ENCODE measurements around the gene KHDC1. TPM values are rescaled to one million over a fixed set of nuclear protein-coding genes. Genes with fewer than 3 reads are reported as not detected.
"Not testable (repeated sequence)": the region's sequence is repeated elsewhere in the genome, so short reads cannot be mapped to it uniquely, and the experiment has no call there.

KHDC1 gene, protein sequence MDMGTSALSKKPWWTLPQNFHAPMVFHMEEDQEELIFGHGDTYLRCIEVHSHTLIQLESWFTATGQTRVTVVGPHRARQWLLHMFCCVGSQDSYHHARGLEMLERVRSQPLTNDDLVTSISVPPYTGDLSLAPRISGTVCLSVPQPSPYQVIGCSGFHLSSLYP
- 1 to 10 TPM; 5.1 to 5.9 TPM for total RNA-seq

DNA sequence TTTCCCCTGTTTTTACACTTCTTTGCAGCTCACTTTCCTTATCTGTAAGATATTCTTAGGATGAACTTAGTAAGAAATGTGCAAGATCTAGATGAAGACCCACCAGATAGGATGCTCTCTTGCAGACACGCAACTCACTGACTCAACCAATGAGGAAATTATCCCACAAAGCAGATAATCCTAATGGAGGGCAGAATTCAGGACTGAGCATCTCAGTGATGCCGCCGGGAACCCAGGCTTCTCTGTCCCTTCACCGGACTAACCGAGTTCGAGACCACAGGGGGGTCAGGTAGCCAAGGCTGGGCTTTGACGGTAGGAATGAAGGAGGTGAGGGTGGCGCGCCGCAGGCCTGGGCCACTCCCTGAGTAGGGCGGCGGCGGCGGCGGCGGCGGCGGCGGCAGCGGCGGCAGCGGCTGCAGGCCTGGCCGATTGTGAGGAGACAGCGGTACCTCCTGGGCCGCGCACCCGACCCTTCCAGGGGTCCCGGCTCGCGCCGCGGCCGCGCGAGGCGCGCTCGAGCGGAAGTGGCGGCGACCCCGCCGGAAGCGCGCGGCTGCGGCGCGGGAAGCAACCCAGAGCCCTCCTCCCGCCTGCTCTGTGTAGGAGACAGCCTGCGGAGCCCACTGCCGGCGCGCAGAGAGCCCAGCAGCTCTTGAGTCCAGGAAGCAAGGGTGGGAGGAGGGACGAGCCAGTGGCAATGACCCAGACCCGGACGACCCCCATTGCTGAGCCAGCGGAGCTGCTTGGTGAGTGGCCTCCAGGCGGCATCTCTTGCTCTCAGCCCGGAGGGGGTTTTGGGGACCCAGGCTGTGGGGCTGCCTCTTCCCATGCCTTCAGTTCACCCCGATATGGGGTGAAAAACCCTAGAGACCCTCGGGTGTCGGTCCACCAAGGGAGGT lies at the start of gene KHDC1:
TSS of gene KHDC1 (minus strand) at position 526 of the 899 bp plus-strand sequence. CDS start 20,679 bp downstream, outside the sequence.
- ChIA-PET CTCF (no interaction called here), POLR2A (interaction anchor here (0.6 kb wide), 1 partner anchor 27 kb away, joined by 4 read pairs; no protein-coding TSS in a partner anchor)

DNA sequence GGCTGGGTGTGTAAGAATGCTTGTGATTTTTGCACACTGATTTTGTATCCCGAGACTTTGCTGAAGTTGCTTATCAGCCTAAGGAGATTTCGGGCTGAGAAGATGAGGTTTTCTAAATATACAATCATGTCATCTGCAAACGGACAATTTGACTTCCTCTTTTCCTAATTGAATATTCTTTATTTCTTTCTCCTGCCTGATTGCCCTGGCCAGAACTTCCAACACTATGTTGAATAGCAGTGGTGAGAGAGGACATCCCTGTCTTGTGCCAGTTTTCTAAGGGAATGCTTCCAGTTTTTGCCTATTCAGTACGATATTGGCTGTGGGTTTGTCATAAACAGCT lies 47.5 kb upstream of the KHDC1 start:
- POLR2A ChIA-PET, CTCF ChIA-PET: not testable (repeated sequence)

DNA sequence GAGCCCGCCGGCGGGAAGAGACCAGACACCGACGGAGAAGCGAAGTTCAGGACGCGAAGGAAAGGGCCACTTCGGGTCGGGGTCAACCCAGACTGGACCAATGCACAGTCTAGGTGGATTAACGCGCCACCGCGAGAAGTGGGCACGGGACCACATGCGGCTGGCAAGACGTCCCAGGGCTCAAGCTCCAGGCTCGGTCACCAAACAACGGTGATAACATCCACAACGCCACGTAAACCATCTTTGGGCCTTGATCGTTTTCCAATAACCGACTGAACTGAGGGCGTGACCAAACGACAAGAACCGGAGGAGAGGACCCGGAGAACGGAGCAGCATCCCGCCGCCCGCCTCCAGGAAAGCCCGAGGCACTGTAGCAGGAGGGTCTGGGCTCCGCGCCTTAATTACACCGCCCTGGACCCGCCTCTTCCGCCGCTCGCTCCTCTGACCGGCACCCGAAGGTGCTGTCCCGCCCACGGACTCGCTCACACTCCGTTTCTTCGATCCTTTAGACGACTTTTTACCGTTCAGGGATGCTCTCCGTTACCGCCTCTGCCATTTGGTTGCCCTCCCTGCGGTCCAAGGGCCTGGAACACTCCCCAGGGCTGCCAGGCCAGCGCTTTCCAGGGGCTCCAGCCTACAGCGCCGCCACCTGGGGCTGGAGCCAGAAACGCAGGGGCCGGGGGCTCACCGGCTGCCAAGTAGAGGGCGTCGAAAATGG lies 46.9 kb upstream of the KHDC1 start:
- CTCF ChIA-PET: interaction anchor here (0.7 to 1.9 kb wide), 4 partner anchors 20 to 35 kb away, joined by 3 to 5 read pairs (median 3); no protein-coding TSS in a partner anchor
- POLR2A ChIA-PET: interaction anchor here (0.6 kb wide), 1 partner anchor 145 kb away, joined by 3 read pairs; no protein-coding TSS in a partner anchor

DNA sequence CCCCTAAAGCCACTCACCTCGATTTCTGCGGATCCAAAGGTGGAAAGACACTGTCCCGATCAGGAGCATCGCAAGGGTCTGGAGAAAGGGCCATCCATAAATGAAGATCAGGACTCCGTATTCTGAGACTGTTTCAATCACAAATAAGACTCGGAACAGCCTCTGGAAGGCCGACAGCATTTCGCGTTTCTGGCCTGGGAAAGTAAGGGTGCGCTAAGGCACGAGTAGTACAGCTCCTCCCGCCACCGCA lies 46.5 kb upstream of the KHDC1 start:
- CTCF ChIA-PET: interaction anchor here (0.7 to 1.9 kb wide), 4 partner anchors 21 to 34 kb away, joined by 3 to 5 read pairs (median 3); no protein-coding TSS in a partner anchor
- POLR2A ChIA-PET: interaction anchor here (0.6 kb wide), 1 partner anchor 145 kb away, joined by 3 read pairs; no protein-coding TSS in a partner anchor

DNA sequence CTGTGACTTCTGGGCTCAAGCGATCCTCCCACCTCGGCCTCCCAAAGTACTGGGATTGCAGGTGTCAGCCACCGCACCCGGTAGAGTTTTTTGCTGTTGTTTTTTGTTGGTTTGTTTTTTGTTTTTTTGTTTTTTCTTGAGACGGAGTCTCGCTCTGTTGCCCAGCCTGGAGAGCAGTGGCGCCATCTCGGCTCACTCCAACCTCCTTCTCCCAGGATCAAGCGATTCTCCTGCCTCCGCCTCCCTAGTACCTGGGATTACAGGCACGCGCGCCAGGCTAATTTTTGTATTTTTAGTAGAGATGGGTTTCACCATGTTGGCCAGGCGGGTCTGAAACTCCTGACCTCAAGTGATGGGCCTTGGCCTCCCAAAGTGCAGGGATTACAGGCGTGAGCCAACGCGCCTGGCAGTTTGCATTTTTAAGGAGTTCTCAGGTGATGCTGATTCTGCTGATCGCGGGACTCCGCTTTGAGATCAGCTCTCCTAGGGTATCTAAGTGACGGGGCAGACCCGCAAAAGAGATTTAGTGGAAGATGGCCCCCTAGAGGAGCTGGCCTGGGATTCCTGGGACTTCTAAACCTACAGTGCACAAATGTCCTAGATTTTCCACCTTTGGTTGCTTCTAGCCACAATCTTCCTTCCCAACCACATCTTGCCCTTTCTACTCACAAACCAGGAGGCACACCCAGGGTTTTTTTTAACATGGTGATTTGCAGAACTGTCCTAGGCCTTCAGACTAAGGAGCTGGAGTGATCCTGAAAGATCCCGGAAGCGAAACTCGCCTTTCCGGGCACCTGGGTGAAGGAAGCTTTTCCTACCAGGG lies 45.9 kb upstream of the KHDC1 start:
- ChIA-PET CTCF (interaction anchor here (0.7 to 1.9 kb wide), 4 partner anchors 22 to 34 kb away, joined by 3 to 5 read pairs (median 3); no protein-coding TSS in a partner anchor), POLR2A (interaction anchor here (0.6 kb wide), 1 partner anchor 146 kb away, joined by 3 read pairs; no protein-coding TSS in a partner anchor)

DNA sequence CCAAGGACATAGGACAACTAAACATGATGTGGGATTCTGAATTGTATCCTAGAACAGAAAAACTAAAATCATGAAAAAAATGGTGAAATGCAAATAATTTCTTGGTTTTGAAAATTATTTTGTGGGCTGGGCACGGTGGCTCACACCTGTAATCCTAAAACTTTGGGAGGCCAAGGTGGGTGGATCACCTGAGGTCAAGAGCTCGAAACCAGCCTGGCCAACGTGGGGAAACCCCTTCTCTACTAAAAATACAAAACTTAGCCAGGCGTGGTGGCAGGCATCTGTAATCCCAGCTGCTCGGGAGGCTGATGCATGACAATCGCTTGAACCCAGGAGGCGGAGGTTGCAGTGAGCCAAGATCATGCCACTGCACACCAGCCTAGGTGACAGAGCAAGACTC lies 40.8 kb upstream of the KHDC1 start:
- CTCF ChIA-PET, POLR2A ChIA-PET: not testable (repeated sequence)

DNA sequence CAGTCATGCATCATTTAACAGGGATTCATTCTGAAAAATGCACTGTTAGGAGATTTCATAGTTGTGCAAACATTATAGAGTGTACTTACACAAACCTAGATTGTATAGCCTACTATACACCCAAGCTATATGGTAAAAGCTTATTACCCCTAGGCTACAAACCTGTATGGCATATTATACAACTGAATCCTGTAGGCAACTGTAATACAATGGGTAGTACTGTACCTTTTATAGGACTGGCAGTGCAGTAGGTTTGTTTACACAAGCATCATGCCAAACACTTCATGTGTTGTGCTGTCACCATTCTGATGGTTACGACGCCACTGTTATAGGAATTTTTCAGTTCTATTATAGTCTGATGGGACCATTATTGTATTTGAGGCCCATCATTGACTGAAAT lies 39.3 kb upstream of the KHDC1 start:
- ChIA-PET CTCF (no interaction called here), POLR2A (no interaction called here)

DNA sequence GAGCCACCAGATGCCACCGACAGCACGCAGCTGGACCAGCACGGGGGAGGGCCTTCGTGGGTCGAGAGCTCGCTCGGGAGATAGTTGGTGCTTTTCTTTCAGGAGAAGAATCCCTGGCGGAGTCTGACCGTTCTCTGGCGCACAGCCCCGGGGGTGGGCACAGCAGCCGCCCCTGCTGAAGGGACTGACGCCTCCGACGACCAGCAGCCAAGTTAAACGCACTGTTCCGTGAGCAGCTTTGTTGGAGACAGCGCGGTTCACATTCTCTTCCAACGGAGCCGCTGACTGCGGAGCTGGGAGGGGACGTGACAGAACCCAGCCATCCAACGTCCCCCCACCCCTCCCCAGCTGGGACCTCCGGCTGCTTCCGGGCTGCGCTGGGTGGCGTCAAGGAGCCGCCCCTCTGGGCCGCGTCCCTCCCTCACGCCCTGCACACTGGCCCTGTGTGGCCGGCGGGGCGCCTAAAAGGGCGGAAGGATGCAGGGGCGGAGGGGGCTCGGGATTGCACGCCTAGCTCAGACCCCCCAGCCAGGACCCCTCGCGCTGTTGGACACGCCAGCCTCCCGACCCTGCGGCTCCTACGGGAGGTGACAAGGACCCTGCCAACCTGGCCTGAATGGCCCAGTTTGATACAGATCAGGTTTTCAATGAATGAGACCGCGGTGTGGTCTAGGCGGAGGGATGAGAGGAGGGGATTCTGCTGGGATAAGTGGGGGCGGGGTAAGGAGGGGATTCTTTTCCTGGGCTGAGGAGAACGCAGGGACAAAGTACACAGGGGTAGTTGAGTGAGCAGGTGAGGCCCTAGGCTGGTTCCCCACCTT lies 36.4 kb upstream of the KHDC1 start:
- ChIA-PET CTCF (no interaction called here), POLR2A (no interaction called here)

DNA sequence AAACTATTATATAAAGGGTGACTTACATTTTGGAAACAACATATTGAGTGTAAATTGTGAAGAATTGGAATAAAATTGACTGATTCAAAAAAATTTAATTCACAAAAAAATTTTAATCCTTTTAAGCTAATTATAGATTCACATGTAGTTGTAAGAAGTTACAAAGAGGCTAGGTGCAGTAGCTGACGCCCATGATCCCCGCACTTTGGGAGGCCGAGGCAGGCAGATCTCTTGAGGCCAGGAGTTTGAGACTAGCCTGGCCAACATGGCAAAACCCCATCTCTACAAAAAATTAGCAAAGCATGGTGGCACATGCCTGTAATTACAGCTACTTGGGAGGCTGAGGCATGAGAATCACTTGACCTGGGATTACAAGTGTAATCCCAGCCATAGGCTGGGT lies 30.3 kb upstream of the KHDC1 start:
- ChIA-PET POLR2A (no interaction called here), CTCF (no interaction called here)

DNA sequence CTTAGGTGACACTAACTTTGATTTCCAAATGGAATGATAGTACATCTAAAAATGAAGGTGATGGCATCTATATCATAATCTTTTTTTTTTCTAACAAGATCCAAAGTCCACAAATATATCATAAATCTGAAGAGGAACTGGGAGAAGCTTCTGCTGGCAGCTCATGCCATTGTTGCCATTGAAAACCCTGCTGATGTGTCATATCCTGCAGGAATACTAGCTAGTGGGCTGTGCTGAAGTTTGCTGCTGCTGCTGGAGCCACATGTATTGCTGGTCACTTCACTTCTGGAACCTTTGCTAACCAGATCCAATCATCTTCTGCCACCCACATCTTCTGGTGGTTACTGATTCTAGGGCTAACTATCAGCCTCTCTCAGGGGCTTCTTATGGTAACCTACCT lies 27.4 kb upstream of the KHDC1 start:
- CTCF ChIA-PET: no interaction called here
- POLR2A ChIA-PET: interaction anchor here (0.7 kb wide), 1 partner anchor 37 kb away, joined by 4 read pairs; no protein-coding TSS in a partner anchor

DNA sequence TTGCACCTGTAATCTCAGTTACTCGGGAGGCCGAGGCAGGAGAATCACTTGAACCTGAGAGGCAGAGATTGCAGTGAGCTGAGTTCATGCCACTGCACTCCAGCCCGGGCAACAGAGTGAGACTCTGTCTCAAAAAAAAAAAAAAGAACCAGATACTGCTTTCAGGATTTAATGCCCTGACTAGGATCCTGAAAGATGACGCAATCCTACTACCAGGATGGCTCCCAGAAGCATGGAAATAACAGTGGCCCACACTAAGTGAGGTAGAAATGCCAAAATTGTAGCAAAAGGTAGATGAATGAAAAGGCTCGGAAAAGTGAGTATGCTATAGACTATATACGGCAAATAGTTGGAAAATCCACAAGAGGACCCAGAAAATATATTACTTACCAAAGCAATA lies 23.8 kb upstream of the KHDC1 start:
- POLR2A ChIA-PET: no interaction called here

DNA sequence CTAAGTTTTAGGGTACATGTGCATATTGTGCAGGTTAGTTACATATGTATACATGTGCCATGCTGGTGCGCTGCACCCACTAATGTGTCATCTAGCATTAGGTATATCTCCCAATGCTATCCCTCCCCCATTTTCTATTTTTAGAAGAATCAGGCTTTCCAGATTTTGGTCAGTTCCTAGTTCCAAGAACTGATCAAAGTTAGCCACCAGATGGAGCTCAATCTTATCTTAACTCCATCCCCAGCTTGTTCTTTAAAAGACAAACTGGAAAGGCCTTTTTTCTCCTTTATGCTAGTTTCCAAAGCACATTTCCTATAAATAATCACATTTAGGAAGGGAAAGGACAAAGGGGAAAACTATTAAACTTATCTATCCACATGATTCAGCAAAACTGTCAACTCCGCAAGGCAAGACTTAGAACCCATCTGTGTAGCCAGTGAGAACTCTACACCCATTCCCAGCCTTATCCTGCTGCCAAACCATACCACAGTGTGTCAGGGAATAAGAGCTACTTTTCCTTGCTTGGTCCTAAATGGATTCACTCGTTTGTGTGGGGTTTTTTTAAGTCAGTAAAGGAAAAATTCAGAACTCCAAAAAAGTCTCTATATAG lies 22.8 kb upstream of the KHDC1 start:
- CTCF ChIA-PET: interaction anchor here (0.6 to 1.4 kb wide), 6 partner anchors 9 to 161 kb away, joined by 3 to 5 read pairs (median 3); no protein-coding TSS in a partner anchor
- POLR2A ChIA-PET: interaction anchor here (0.7 kb wide), 1 partner anchor 10 kb away, joined by 3 read pairs; no protein-coding TSS in a partner anchor

More for the DNA sequence above, 23.8 kb upstream of the KHDC1 start:
- CTCF ChIA-PET: interaction anchor here (1.5 kb wide), 1 partner anchor 30 kb away, joined by 4 read pairs; no protein-coding TSS in a partner anchor

DNA sequence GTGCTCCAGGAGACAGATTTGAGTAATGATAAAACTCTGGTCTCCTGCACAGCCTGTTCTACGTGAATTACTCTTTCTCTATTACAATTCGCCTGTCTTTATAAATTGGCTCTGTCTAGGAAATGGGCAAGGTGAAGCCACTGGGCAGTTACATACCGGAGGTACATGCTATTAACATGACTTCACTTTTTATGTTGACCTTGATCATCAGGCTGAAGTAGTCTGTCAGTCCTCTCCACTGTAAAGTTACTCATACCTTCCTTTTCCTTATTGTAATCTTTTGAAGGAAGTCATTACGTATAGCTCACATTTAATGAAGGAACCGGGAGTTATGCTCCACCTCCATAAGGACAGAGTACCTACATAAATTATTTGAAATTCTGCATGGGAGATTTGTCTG lies 19.9 kb upstream of the KHDC1 start:
- POLR2A ChIA-PET: no interaction called here
- CTCF ChIA-PET: no interaction called here

DNA sequence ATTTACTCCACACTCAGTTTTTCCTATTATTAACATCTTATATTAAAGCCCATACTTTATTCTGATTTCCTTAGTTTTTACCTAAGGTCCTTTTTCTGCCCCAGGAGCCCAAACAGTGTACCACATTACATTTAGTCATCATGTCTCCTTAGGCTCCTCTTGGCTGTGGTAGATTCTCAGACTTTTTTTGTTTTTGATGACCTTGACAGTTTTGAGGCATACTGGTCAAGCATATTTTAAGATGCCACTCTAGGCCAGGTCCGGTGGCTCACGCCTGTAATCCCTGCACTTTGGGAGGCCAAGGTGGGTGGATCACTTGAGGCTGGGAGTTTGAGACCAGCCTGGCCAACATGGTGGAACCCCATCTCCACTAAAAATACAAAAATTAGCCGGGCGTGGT lies 18.7 kb upstream of the KHDC1 start:
- CTCF ChIA-PET: interaction anchor here (0.6 kb wide), 1 partner anchor 9 kb away, joined by 3 read pairs; no protein-coding TSS in a partner anchor
- POLR2A ChIA-PET: not testable (repeated sequence)

DNA sequence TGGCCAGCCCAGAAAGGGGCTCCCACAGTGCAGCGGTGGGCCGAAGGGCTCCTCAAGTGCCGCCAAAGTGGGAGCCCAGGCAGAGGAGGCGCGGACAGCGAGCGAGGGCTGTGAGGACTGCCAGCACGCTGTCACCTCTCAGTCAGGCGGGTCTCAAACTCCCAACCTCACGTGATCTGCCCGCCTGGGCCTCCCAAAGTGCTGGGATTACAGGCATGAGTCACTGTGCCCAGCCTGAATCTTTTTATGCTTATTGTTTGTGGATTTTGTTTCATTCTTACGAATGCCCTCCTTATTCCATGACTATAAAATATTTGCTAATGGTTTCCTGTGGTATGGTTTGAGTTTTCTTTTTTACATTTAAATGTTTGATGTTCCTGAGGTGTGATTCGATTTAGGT lies 6.3 kb upstream of the KHDC1 start:
- POLR2A ChIA-PET, CTCF ChIA-PET: not testable (repeated sequence)

DNA sequence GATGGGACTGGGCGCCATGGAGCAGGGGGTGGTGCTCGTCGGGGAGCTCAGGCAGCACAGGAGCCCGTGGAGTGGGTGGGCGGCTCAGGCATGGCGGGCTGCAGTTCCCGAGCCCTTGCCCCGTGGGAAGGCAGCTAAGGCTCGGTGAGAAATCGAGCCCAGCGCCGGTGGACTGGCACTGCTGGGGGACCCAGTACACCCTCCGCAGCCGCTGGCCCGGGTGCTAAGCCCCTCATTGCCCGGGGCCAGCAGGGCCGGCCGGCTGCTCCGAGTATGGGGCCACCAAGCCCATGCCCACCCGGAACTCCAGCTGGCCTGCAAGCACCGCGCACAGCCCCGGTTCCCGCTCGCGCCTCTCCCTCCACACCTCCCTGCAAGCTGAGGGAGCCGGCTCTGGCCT lies 5.9 kb upstream of the KHDC1 start:
- POLR2A ChIA-PET, CTCF ChIA-PET: not testable (repeated sequence)

DNA sequence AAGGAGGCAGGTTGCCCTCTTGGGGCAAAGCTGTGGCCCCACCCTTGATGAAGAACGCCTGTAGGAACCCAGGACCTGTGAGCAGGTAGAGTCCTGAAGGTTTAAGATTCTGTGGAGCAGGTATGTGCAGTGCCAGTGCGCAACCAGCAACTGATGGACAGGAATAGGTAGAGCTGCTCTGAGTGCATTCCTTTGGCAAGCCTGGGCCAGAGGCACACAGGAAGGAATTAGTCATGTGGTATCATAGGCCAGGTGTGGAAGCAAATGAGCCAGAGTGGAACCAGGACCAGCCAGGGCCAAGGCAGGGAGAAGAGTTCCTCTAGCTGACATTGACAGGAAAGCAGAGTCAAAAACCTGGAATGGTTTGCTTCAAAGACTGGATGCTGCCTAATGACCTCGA lies 1.4 kb upstream of the KHDC1 start:
- CTCF ChIA-PET: no interaction called here

DNA sequence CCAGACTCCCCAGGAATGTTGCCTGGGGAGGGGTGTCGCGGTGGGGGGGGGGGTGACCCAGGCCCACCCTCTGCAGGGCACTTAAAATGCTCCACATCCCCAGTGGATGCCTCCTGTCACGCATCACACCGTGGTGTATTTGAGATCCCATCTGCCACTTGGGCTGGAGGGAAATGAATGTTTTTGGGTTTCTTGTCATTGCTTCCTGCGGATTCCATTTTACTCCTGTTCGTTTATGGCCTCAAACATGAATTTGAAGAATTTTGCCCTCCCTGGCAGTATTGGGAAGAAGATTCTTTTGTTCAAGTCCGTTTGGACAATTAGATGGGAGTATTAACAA lies 544 bp upstream of the KHDC1 start:
- ChIA-PET CTCF (no interaction called here), POLR2A (interaction anchor here (0.7 kb wide), 1 partner anchor 107 kb away, joined by 4 read pairs; no protein-coding TSS in a partner anchor)

More for the DNA sequence above, 1.4 kb upstream of the KHDC1 start:
- POLR2A ChIA-PET: no interaction called here
